ENCODE results near the gene FXYD6. TPM values are rescaled to one million over a fixed set of nuclear protein-coding genes. Genes with fewer than 3 reads are reported as not detected.

Gene FXYD6
- total and polyA plus RNA-seq, 9 of the 15 experiments (the other 6 are each of a cell fraction or from before 2014, with no cell fraction given), result 0.07 to 0.35 TPM; not detected in 7

DNA sequence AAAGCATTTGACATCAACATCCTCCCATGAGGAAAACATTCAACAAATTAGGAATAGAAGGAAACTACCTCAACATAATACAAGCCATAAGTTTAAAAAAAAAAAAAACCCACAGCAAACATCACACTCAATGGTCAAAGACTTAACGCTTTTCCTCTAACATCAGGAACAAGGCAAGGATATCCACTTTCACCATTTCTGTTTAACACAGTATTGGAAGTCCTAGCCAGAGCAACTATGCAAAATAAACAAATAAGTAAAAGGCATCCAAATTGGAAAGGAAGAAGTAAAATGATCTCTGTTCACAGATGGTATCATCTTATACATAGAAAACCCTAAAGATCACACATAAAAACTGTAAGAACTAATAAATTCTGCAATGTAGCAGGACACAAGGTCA is 13.1 kb downstream of the FXYD6 start (continued):
- TF ChIP-seq ZNF3 (CRISPR knock-in tag; IDR thresholded peaks at IDR 0.05), result no peak
- TF ChIP-seq MAFG (tag; conservative IDR thresholded peaks at IDR 0.05), result no peak
- no peak for TF ChIP-seq SRF (CRISPR knock-in tag; IDR thresholded peaks at IDR 0.05)
- TF ChIP-seq, protein P1, sequence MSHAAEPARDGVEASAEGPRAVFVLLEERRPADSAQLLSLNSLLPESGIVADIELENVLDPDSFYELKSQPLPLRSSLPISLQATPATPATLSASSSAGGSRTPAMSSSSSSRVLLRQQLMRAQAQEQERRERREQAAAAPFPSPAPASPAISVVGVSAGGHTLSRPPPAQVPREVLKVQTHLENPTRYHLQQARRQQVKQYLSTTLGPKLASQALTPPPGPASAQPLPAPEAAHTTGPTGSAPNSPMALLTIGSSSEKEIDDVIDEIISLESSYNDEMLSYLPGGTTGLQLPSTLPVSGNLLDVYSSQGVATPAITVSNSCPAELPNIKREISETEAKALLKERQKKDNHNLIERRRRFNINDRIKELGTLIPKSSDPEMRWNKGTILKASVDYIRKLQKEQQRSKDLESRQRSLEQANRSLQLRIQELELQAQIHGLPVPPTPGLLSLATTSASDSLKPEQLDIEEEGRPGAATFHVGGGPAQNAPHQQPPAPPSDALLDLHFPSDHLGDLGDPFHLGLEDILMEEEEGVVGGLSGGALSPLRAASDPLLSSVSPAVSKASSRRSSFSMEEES (CRISPR knock-in tag; IDR thresholded peaks at IDR 0.05), result no peak

DNA sequence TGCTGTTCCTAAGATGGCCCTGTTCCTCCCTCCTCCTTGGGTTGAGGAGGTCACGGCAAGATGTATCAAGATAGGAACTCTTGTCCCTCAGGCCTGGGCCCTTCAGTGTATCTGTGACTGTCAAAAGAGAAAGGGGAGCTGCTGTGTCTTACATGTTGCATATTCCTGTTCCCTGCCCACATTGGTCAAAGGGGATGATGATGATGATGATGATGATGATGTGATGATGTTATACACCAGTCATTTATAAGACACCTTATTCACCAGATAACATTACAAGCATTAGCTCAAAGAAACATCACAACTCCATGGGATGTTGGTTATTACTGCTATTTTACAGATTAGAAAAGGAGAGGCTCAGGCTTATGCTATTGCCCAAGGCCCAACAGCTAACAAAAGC is 13.7 kb downstream of the FXYD6 start:
- in situ Hi-C loops (cut with MboI), result no loop called here
- TF ChIP-seq MAFF (IDR thresholded peaks at IDR 0.05; ENCODE audit: low read length) (no peak), SIN3B (IDR thresholded peaks at IDR 0.05; ENCODE audit: low read depth) (no peak), ZFP36 (IDR thresholded peaks at IDR 0.05; ENCODE audit: low read depth, low read length, partially characterized antibody) (no peak), ZNF668 (CRISPR knock-in tag; IDR thresholded peaks at IDR 0.05) (no peak), ZBTB8A (IDR thresholded peaks at IDR 0.05; ENCODE audit: partially characterized antibody) (no peak), TEAD4 (IDR thresholded peaks at IDR 0.05; ENCODE audit: low read length) (no peak), TEAD4 (CRISPR knock-in tag; IDR thresholded peaks at IDR 0.05; ENCODE audit: borderline replicate concordance) (no peak), TAF15 (IDR thresholded peaks at IDR 0.05; ENCODE audit: low read depth, low read length) (no peak), HOXB6 (CRISPR knock-in tag; IDR thresholded peaks at IDR 0.05; ENCODE audit: borderline replicate concordance) (no peak)
- TF ChIP-seq, protein P2, sequence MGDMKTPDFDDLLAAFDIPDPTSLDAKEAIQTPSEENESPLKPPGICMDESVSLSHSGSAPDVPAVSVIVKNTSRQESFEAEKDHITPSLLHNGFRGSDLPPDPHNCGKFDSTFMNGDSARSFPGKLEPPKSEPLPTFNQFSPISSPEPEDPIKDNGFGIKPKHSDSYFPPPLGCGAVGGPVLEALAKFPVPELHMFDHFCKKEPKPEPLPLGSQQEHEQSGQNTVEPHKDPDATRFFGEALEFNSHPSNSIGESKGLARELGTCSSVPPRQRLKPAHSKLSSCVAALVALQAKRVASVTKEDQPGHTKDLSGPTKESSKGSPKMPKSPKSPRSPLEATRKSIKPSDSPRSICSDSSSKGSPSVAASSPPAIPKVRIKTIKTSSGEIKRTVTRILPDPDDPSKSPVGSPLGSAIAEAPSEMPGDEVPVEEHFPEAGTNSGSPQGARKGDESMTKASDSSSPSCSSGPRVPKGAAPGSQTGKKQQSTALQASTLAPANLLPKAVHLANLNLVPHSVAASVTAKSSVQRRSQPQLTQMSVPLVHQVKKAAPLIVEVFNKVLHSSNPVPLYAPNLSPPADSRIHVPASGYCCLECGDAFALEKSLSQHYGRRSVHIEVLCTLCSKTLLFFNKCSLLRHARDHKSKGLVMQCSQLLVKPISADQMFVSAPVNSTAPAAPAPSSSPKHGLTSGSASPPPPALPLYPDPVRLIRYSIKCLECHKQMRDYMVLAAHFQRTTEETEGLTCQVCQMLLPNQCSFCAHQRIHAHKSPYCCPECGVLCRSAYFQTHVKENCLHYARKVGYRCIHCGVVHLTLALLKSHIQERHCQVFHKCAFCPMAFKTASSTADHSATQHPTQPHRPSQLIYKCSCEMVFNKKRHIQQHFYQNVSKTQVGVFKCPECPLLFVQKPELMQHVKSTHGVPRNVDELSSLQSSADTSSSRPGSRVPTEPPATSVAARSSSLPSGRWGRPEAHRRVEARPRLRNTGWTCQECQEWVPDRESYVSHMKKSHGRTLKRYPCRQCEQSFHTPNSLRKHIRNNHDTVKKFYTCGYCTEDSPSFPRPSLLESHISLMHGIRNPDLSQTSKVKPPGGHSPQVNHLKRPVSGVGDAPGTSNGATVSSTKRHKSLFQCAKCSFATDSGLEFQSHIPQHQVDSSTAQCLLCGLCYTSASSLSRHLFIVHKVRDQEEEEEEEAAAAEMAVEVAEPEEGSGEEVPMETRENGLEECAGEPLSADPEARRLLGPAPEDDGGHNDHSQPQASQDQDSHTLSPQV (IDR thresholded peaks at IDR 0.05), result no peak
- H3K4me3 ChIP-seq, result no peak overlapping the region
- H3K4me1 ChIP-seq (replicated peaks in 1 of 2; ENCODE audit: control insufficient read depth in 2 of 2, insufficient read depth in 2 of 2, low read length in 2 of 2), result no peaks in the 10 kb centered on the region
- no peaks in the 10 kb centered on the region for H3K36me3 ChIP-seq (ENCODE audit: control insufficient read depth, insufficient read depth, low read length)
- H2AFZ ChIP-seq (ENCODE audit: low read depth, low read length), result no peak overlapping the region
- 17% methylated on average over 1 of the region's 1 CpG for WGBS (ENCODE audit: insufficient coverage, low coverage, missing lambda C conversion rate)
- intact Hi-C loops (cut with micrococcal nuclease), result no loop called here
- ChIA-PET POLR2A (interaction anchor here (1.4 kb wide), 1 partner anchor 87 kb away, joined by 3 read pairs; no protein-coding TSS in a partner anchor), CTCF (ENCODE audit: low intra/inter-chr PET ratio) (no interaction called here)
- no peak for DNase-seq (ENCODE audit: extremely low read depth in 1 of 4, low spot score in 3 of 4)
- peaks cover 17 to 64% of the 10 kb centered on the region in 2 experiments; a peak in 4 of 5 replicates for H3K27me3 ChIP-seq (ENCODE audit: control insufficient read depth in 2 of 2, insufficient read depth in 2 of 2, low read length in 2 of 2)
- H3K4me2 ChIP-seq (ENCODE audit: insufficient read depth, low read length), result no peak overlapping the region
- H3K79me2 ChIP-seq (ENCODE audit: control insufficient read depth, insufficient read depth, low read length), result no peaks in the 10 kb centered on the region
- no peak overlapping the region for H3K9ac ChIP-seq (ENCODE audit: insufficient read depth in 1 of 2, low read depth in 2 of 2, low read length in 2 of 2)
- H3K9me3 ChIP-seq (replicated peaks; ENCODE audit: control insufficient read depth, insufficient read depth, low read depth, low read length), result no peaks in the 10 kb centered on the region
- 0 out of 2 replicates have a peak, but pooled peaks cover 3% of the 10 kb centered on the region for H4K20me1 ChIP-seq (replicated peaks; ENCODE audit: control insufficient read depth, insufficient read depth, low read length)
- H3K27ac ChIP-seq (ENCODE audit: extremely low read depth, low read depth, low read length), result no peak overlapping the region
- no peak for FAIRE-seq
- no peak for ATAC-seq
- no TSS peak for BruUV-seq (replicated peaks)
- no peaks in the 10 kb centered on the region for H3K9me1 ChIP-seq (ENCODE audit: control insufficient read depth, insufficient read depth, low read length)

Measured in K562 (cell line).